Lung (tissue), 12 donors: ENCODE measurements around the gene STAB2. TPM values are rescaled to one million over a fixed set of nuclear protein-coding genes. Genes with fewer than 3 reads are reported as not detected.
A peak's percentile ranks its signal among the peaks of the same experiment; 100 is the strongest.

Experiments used
- ATAC-seq: fragments of 200-7000 bp; cut with Tn5 transposase; one replicate; pipeline ENCODE4 v1.9.1; 2020; ENCODE audit warnings: moderate number of reproducible peaks; ENCODE audit not compliant: insufficient read depth, low FRiP score
- DNase-seq, 3 donors: peaks; one replicate each; pipeline ENCODE4 v3.0.0-alpha.2; 2013 to 2017
- H3K27ac ChIP-seq, 2 donors: one replicate each; pipeline ENCODE4 v1.5.1; 2013; ENCODE audit warnings: mild to moderate bottlenecking in 2 of 2, moderate library complexity in 2 of 2, control low read depth in 1 of 2, inconsistent platforms in 1 of 2, low read depth in 1 of 2, low read length in 1 of 2
- H3K27me3 ChIP-seq, 3 donors: one replicate each; pipeline ENCODE4 v1.5.1; 2013; ENCODE audit warnings: low read length in 2 of 3; ENCODE audit not compliant: control insufficient read depth in 3 of 3, insufficient read depth in 3 of 3
- H3K36me3 ChIP-seq, 4 donors: one replicate each; pipeline ENCODE4 v1.5.1; 2013; ENCODE audit warnings: low read length in 4 of 4, mild to moderate bottlenecking in 1 of 4, moderate library complexity in 1 of 4; ENCODE audit not compliant: control insufficient read depth in 4 of 4, insufficient read depth in 4 of 4
- H3K4me1 ChIP-seq, 5 donors: one replicate each; pipeline ENCODE4 v1.5.1; 2013; ENCODE audit warnings: low read length in 5 of 5, mild to moderate bottlenecking in 2 of 5, moderate library complexity in 1 of 5; ENCODE audit not compliant: control insufficient read depth in 5 of 5, insufficient read depth in 5 of 5
- H3K4me3 ChIP-seq: one replicate; pipeline ENCODE4 v1.5.1; 2013; ENCODE audit warnings: mild to moderate bottlenecking, control low read depth, moderate library complexity
- H3K9ac ChIP-seq, 2 donors: one replicate each; pipeline ENCODE4 v1.5.1; 2013; ENCODE audit warnings: low read length in 2 of 2, control low read depth in 1 of 2; ENCODE audit not compliant: insufficient read depth in 1 of 2
- H3K9me3 ChIP-seq, 4 donors: one replicate each; pipeline ENCODE4 v1.5.1; 2013; ENCODE audit warnings: low read length in 3 of 4, mild to moderate bottlenecking in 1 of 4, moderate library complexity in 1 of 4; ENCODE audit not compliant: control insufficient read depth in 4 of 4, insufficient read depth in 3 of 4
- WGBS, 2 donors: extraction: QIAGEN DNeasy Blood & Tissue Kit; methylation state at CpG; one replicate each; pipeline ENCODE4 v1.1.7; 2013; 5-methylcytosine and 5-hydroxymethylcytosine counted together
- polyA plus RNA-seq, 2 donors: library from polyadenylated mRNA; stranded (reverse); fragments of 200-250 nt; gene quantifications; one replicate each; pipeline ENCODE4 v1.2.1, GENCODE V29; 2013
- total RNA-seq, 2 donors: library from RNA; depleted of rRNA in 1 of 2; stranded (reverse); fragments of >200 nt in 1 of 2; gene quantifications; one replicate each; pipeline ENCODE4 v1.2.1, GENCODE V29; 2014 to 2021
- TF ChIP-seq, protein P1 (sequence below): IDR thresholded peaks from 2 replicates; pipeline ENCODE4 v1.5.1; 2012; ENCODE audit warnings: mild to moderate bottlenecking; ENCODE audit errors: control extremely low read depth, extremely low read depth
- donor health status: control.
- donor health status: control.
- donor health status: Bipolar disorder and iron deficiency.
- donor health status: healthy.
- donor health status: DM: yes; HTN: yes; CAD: no.

The STAB2 gene
- total and polyA plus RNA-seq, 4 donors = 0.06 to 10.0 (median 0.43) TPM

DNA sequence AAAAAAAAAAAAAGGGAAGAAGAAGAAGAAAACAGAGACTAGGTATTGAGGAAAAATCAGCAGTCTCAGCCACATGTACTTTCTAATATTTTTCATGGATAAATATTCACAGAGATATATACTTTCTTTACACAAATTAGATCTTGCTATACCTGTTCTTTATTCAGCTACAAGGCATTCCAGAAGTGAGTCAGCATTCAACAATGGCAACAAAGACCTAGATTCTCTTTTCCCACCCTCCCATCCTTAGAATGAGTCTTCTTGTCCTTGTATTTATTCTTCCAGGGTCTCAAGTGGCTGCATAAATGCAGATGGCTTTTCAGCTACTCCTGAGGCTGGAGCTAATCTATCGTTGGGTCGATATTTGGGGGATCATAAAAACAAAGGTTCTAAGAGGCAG, 160.9 kb downstream of the STAB2 start:
- TF ChIP-seq, protein P1, sequence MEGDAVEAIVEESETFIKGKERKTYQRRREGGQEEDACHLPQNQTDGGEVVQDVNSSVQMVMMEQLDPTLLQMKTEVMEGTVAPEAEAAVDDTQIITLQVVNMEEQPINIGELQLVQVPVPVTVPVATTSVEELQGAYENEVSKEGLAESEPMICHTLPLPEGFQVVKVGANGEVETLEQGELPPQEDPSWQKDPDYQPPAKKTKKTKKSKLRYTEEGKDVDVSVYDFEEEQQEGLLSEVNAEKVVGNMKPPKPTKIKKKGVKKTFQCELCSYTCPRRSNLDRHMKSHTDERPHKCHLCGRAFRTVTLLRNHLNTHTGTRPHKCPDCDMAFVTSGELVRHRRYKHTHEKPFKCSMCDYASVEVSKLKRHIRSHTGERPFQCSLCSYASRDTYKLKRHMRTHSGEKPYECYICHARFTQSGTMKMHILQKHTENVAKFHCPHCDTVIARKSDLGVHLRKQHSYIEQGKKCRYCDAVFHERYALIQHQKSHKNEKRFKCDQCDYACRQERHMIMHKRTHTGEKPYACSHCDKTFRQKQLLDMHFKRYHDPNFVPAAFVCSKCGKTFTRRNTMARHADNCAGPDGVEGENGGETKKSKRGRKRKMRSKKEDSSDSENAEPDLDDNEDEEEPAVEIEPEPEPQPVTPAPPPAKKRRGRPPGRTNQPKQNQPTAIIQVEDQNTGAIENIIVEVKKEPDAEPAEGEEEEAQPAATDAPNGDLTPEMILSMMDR = no peak

DNA sequence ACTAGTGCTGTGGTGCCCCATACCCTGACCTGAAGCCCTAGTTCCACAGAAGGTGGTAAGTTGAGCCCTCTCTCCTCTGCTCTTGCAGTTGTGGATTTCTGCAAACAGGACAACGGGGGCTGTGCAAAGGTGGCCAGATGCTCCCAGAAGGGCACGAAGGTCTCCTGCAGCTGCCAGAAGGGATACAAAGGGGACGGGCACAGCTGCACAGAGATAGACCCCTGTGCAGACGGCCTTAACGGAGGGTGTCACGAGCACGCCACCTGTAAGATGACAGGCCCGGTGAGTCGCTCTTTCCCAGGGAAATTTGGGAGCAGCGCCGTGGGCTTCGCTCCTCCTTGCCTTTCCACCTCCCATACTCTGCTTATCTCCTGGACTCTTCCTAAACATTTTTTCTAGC, 161.8 kb downstream of the STAB2 start:
- H3K27ac ChIP-seq = no peak overlapping the region
- peaks cover 0 to 2% (median 0%) of the 10 kb centered on the region in 4 donors for H3K9me3 ChIP-seq
- no peak overlapping the region for H3K9ac ChIP-seq
- DNase-seq (no peak), ATAC-seq (no peak)
- no peaks in the 10 kb centered on the region for H3K4me1 ChIP-seq
- TF ChIP-seq, protein P1 = no peak
- H3K27me3 ChIP-seq = no peaks in the 10 kb centered on the region
- no peaks in the 10 kb centered on the region for H3K36me3 ChIP-seq
- H3K4me3 ChIP-seq = no peak overlapping the region
- WGBS, 2 donors = 89 to 95% methylated on average over 12 of the region's 12 CpGs

More for the DNA sequence above, 160.9 kb downstream of the STAB2 start:
- DNase-seq (no peak), ATAC-seq (no peak)
- 86 to 90% methylated on average over 2 of the region's 2 CpGs for WGBS, 2 donors
- Histone ChIP-seq H3K36me3 (no peaks in the 10 kb centered on the region), H3K4me3 (no peak overlapping the region), H3K9me3 (peaks cover 0 to 2% (median 0%) of the 10 kb centered on the region in 4 donors), H3K4me1 (peaks cover 0 to 2% (median 0%) of the 10 kb centered on the region in 5 donors), H3K27me3 (no peaks in the 10 kb centered on the region), H3K9ac (no peak overlapping the region), H3K27ac (no peak overlapping the region)

DNA sequence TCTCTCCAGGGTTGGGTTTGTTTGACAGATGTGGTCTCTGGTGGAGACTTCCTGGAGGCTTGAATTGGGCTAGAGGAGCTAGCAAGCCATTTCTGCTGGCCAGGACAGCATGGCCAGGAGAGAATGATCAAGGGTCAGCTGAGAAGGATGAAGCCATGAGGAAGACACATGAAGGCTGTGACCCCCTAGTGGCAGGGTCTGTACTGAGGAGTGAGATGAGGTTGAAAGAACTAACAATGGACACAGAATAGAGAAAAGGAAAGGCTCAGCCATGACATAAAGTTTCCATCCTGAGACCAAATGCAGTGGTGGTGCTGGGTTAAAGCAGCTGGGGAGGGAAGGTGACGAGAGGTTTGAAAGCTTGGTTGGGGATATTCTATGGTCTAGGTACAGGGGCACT, 164.1 kb downstream of the STAB2 start:
- Histone ChIP-seq H3K27me3 (no peaks in the 10 kb centered on the region), H3K4me3 (no peak overlapping the region), H3K27ac (no peak overlapping the region), H3K9me3 (peaks cover 0 to 2% (median 0%) of the 10 kb centered on the region in 4 donors), H3K36me3 (no peaks in the 10 kb centered on the region), H3K9ac (no peak overlapping the region), H3K4me1 (no peaks in the 10 kb centered on the region)
- no peak for ATAC-seq
- no peak for DNase-seq
- 82 to 92% methylated on average over 1 of the region's 1 CpG for WGBS, 2 donors
- TF ChIP-seq, protein P1 = no peak

DNA sequence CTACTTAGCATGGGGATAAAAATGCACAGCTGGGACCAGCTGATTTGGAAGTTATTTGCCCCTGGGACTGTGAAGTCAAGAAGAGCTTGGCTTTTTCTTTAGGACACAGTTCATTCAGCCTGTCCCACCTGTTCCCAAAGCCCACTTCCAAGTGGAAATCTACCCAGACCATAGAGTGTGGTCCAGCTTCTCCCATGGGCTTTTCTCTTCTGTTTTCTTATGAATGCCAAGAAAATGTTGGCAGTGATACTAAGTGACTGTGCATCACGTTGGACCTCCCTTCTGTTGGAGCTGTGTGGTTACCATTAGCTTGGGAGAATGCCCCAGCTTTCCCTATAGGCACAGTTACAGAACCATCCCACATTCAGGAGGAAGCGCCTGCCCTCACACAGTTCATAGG, 164.5 kb downstream of the STAB2 start:
- no peak for ATAC-seq
- Histone ChIP-seq H3K27me3 (no peaks in the 10 kb centered on the region), H3K4me3 (no peak overlapping the region), H3K27ac (no peak overlapping the region), H3K9me3 (peaks cover 0 to under 1% (median 0%) of the 10 kb centered on the region in 4 donors), H3K9ac (no peak overlapping the region), H3K4me1 (no peaks in the 10 kb centered on the region), H3K36me3 (no peaks in the 10 kb centered on the region)
- TF ChIP-seq, protein P1 = no peak
- 47 to 52% methylated on average over 2 of the region's 2 CpGs for WGBS, 2 donors
- DNase-seq = peak in 1 of 3 donors; percentile 15
